K562 (cell line): ENCODE measurements around the gene SORCS2. TPM values are rescaled to one million over a fixed set of nuclear protein-coding genes. Genes with fewer than 3 reads are reported as not detected.

Experiments used
- ATAC-seq: fragments of 200-7000 bp; cut with Tn5 transposase; 3 replicates; pipeline ENCODE4 v1.9.1; 2020; ENCODE audit warnings: moderate library complexity
- BruUV-seq: library from RNA; stranded (reverse); fragments of 400-500 nt; replicated peaks from 2 replicates; lab custom pipeline; 2021; lab: Mats Ljungman, UMichigan
- CTCF ChIA-PET: fragments of 300-600 bp; formaldehyde crosslinking; extraction: SDS; loops from one replicate; lab custom pipeline; 2021; ENCODE audit warnings: low intra/inter-chr PET ratio; lab: Yijun Ruan, JAX
- POLR2A ChIA-PET: fragments of 300-600, 350-650 bp; sonication (Branson Sonifier 250); formaldehyde crosslinking; extraction: SDS; loops from one replicate; lab custom pipeline; 2021; ENCODE audit warnings: antibody characterized with exemption, inconsistent platforms; lab: Yijun Ruan, JAX
- DNase-seq, 4 experiments: peaks; one replicate each; pipeline versions ENCODE4 v3.0.0 to v3.0.0-alpha.2; 2011 to 2018; ENCODE audit warnings: low spot score in 3 of 4, mixed read lengths in 3 of 4; ENCODE audit errors: extremely low read depth in 1 of 4
- FAIRE-seq: peaks from 2 replicates; lab custom pipeline; 2011; peaks lifted over from hg19 to GRCh38; lab: Jason Lieb, UNC
- H2AFZ ChIP-seq: 2 replicates; pipeline ENCODE4 v1.6.0; 2011; ENCODE audit warnings: low read depth, low read length, control low read depth, inconsistent platforms
- H3K27ac ChIP-seq: fragments of 200-600 bp; 3 replicates; pipeline ENCODE4 v1.8.0; 2011; ENCODE audit warnings: low read depth, mild to moderate bottlenecking, control low read depth, inconsistent platforms, low read length, moderate library complexity, mixed read lengths; ENCODE audit errors: extremely low read depth
- H3K27me3 ChIP-seq, 2 experiments: fragments of 300-600 bp in 1 of 2; 2 replicates in 1 of 2; 3 replicates in 1 of 2; pipeline versions ENCODE4 v1.6.0 to v1.8.0; 2011; ENCODE audit warnings: inconsistent platforms in 2 of 2, low read length in 2 of 2, mild to moderate bottlenecking in 1 of 2, mixed read lengths in 1 of 2, moderate library complexity in 1 of 2; ENCODE audit not compliant: control insufficient read depth in 2 of 2, insufficient read depth in 2 of 2
- H3K36me3 ChIP-seq: fragments of 300-600 bp; 3 replicates; pipeline ENCODE4 v1.8.0; 2011; ENCODE audit warnings: mild to moderate bottlenecking, low read length, inconsistent platforms; ENCODE audit not compliant: control insufficient read depth, insufficient read depth
- H3K4me1 ChIP-seq, 2 experiments: fragments of 200-600 bp in 1 of 2; replicated peaks in 1 of 2; 2 replicates in 1 of 2; 3 replicates in 1 of 2; pipeline versions ENCODE4 v1.5.1 to v1.8.0; 2011; ENCODE audit warnings: inconsistent platforms in 2 of 2, low read length in 2 of 2, mild to moderate bottlenecking in 1 of 2, mixed read lengths in 1 of 2, moderate library complexity in 1 of 2; ENCODE audit not compliant: control insufficient read depth in 2 of 2, insufficient read depth in 2 of 2
- H3K4me2 ChIP-seq: 2 replicates; pipeline ENCODE4 v1.6.1; 2011; ENCODE audit warnings: low read length, control low read depth, inconsistent platforms, mixed read lengths; ENCODE audit not compliant: insufficient read depth
- H3K4me3 ChIP-seq: fragments of 200-600 bp; sonication (generic), shearing (Covaris generic); 2 replicates; pipeline ENCODE4 v1.5.1; 2016; ENCODE audit warnings: control low read depth, inconsistent platforms
- H3K79me2 ChIP-seq: fragments of 200-600 bp; 3 replicates; pipeline ENCODE4 v1.8.0; 2011; ENCODE audit warnings: low read length, inconsistent platforms; ENCODE audit not compliant: control insufficient read depth, insufficient read depth
- H3K9ac ChIP-seq, 2 experiments: 2 replicates each; pipeline versions ENCODE4 v1.6.0 to v1.6.1; 2011; ENCODE audit warnings: low read depth in 2 of 2, low read length in 2 of 2, control low read depth in 1 of 2, inconsistent platforms in 1 of 2, mild to moderate bottlenecking in 1 of 2, mixed read lengths in 1 of 2; ENCODE audit not compliant: insufficient read depth in 1 of 2
- H3K9me1 ChIP-seq: one replicate; pipeline ENCODE4 v1.6.0; 2011; ENCODE audit warnings: inconsistent platforms, mild to moderate bottlenecking, low read length, moderate library complexity; ENCODE audit not compliant: control insufficient read depth, insufficient read depth
- H3K9me3 ChIP-seq: replicated peaks from 2 replicates; pipeline ENCODE4 v1.5.1; 2011; ENCODE audit warnings: low read depth, low read length, inconsistent platforms; ENCODE audit not compliant: control insufficient read depth, insufficient read depth
- H4K20me1 ChIP-seq: replicated peaks from 2 replicates; pipeline ENCODE4 v1.6.1; 2011; ENCODE audit warnings: low read length, inconsistent platforms, mixed read lengths; ENCODE audit not compliant: control insufficient read depth, insufficient read depth
- CBX1 ChIP-seq: sonication (generic); IDR thresholded peaks from 2 replicates; pipeline ENCODE4 v1.6.1; 2016; ENCODE audit warnings: antibody characterized with exemption, low read depth, mild to moderate bottlenecking
- DACH1 ChIP-seq: fragments of 450-650 bp; IDR thresholded peaks from 2 replicates; pipeline ENCODE4 v1.6.1; 2018; ENCODE audit not compliant: partially characterized antibody
- E2F4 ChIP-seq: sonication (generic); formaldehyde crosslinking; IDR thresholded peaks from 2 replicates; pipeline ENCODE4 v1.8.0; 2022; ENCODE audit warnings: mild to moderate bottlenecking, low read depth, missing genetic modification reagents
- ELF1 ChIP-seq: fragments of 200-800 bp; sonication (Bioruptor generic); IDR thresholded peaks from 2 replicates; pipeline ENCODE4 v1.6.1; 2016; ENCODE audit warnings: missing genetic modification characterization, missing compliant biosample characterization
- GABPB2 ChIP-seq: fragments of 250-450 bp; sonication (Bioruptor Pico); conservative IDR thresholded peaks from 2 replicates; pipeline ENCODE4 v1.5.1; 2021; ENCODE audit warnings: mild to moderate bottlenecking
- HNRNPL ChIP-seq: fragments of 200-400 bp; formaldehyde crosslinking; IDR thresholded peaks from 2 replicates; pipeline ENCODE4 v1.6.1; 2017; ENCODE audit warnings: low read depth, mild to moderate bottlenecking, low read length
- ILK ChIP-seq: fragments of 450-650 bp; IDR thresholded peaks from 2 replicates; pipeline ENCODE4 v1.6.1; 2016; ENCODE audit warnings: missing genetic modification characterization, low read depth, mild to moderate bottlenecking, missing compliant biosample characterization, moderate library complexity, borderline replicate concordance
- MYNN ChIP-seq, 2 experiments: sonication (generic); formaldehyde crosslinking in 1 of 2; IDR thresholded peaks; 2 replicates each; pipeline versions ENCODE4 v1.5.0 to v1.6.1; 2016 to 2020; ENCODE audit warnings: antibody characterized with exemption in 1 of 2, missing genetic modification reagents in 1 of 2
- NR1H2 ChIP-seq: sonication (generic); formaldehyde crosslinking; IDR thresholded peaks from 2 replicates; pipeline ENCODE4 v1.4.0; 2020; ENCODE audit warnings: mild to moderate bottlenecking, missing genetic modification reagents
- NR3C1 ChIP-seq: sonication (generic); formaldehyde crosslinking; IDR thresholded peaks from 2 replicates; pipeline ENCODE4 v1.8.1; 2022; ENCODE audit warnings: missing genetic modification reagents
- PML ChIP-seq: IDR thresholded peaks from 2 replicates; pipeline ENCODE4 v1.6.1; 2012; ENCODE audit warnings: low read length, inconsistent platforms
- THRB ChIP-seq: fragments of 450-650 bp; formaldehyde crosslinking; conservative IDR thresholded peaks from 2 replicates; pipeline ENCODE4 v1.4.0; 2022; ENCODE audit warnings: mild to moderate bottlenecking, missing genetic modification characterization
- TSC22D4 ChIP-seq: fragments of 450-650 bp; IDR thresholded peaks from 2 replicates; pipeline ENCODE4 v1.6.1; 2016; ENCODE audit warnings: missing genetic modification characterization, missing biosample characterization, control low read depth
- ZNF384 ChIP-seq: IDR thresholded peaks from 2 replicates; pipeline ENCODE4 v1.6.1; 2012; ENCODE audit warnings: low read depth, low read length, improper control_type of control experiment
- ZNF511 ChIP-seq: sonication (generic); formaldehyde crosslinking; IDR thresholded peaks from 2 replicates; pipeline ENCODE4 v1.8.0; 2022; ENCODE audit warnings: mild to moderate bottlenecking, missing genetic modification reagents
- ZNF644 ChIP-seq: fragments of 200-800 bp; sonication (Bioruptor generic); IDR thresholded peaks from 2 replicates; pipeline ENCODE4 v1.6.1; 2016; ENCODE audit warnings: low read depth, missing genetic modification characterization, missing compliant biosample characterization
- ZNF740 ChIP-seq, 3 experiments: fragments of 200-800 bp in 1 of 3; sonication (Bioruptor generic) in 1 of 3; sonication (generic) in 1 of 3; formaldehyde crosslinking in 1 of 3; IDR thresholded peaks; 2 replicates each; pipeline versions ENCODE4 v1.6.1 to v1.8.0; 2016 to 2022; ENCODE audit warnings: mild to moderate bottlenecking in 2 of 3, missing compliant biosample characterization in 2 of 3, missing genetic modification characterization in 2 of 3, missing genetic modification reagents in 1 of 3
- WGBS: fragments of 100-300 bp; shearing (Covaris generic); methylation state at CpG from one replicate; pipeline ENCODE4 v1.1.6; 2016; ENCODE audit warnings: low coverage, mixed read lengths; ENCODE audit not compliant: insufficient coverage; ENCODE audit errors: missing lambda C conversion rate; 5-methylcytosine and 5-hydroxymethylcytosine counted together
- in situ Hi-C: fragments of 300-500 bp; cut with MboI; formaldehyde crosslinking; loops from 4 replicates; pipeline ENCODE4 v1.15.0; 2018; ENCODE audit warnings: inconsistent platforms, mixed read lengths
- intact Hi-C: fragments of 100-400 bp; cut with micrococcal nuclease; formaldehyde crosslinking; loops from 2 replicates; pipeline ENCODE4 v1.14.2; 2022
- polyA plus RNA-seq, 8 experiments: library from polyadenylated mRNA; depleted of rRNA in 4 of 8; stranded (reverse) in 5 of 8; unstranded in 3 of 8; fragments of >200 nt; fragmentation: Nextera tagmentation in 2 of 8; fragmentation: Illumina TruSeq in 1 of 8; extraction: Ambion mirVana in 2 of 8; extraction: Trizol in 1 of 8; gene quantifications; 2 replicates each; pipeline versions ENCODE4 v1.2.1 to v1.2.3, GENCODE V29; 2011 to 2014; ENCODE audit warnings: inconsistent platforms in 1 of 8, missing spikeins in 1 of 8
- total RNA-seq, 7 experiments: library from RNA; depleted of rRNA in 6 of 7; stranded (reverse); fragments of >200 nt in 6 of 7; fragmentation: Illumina TruSeq in 2 of 7; extraction: Trizol in 2 of 7; gene quantifications; 2 replicates each; pipeline versions ENCODE4 v1.2.1 to v1.2.3, GENCODE V29; 2011 to 2021; ENCODE audit warnings: low replicate concordance in 1 of 7

Gene SORCS2
- total and polyA plus RNA-seq, 9 of the 15 experiments (the other 6 are each of a cell fraction or from before 2014, with no cell fraction given), result not detected

- no peak for TF ChIP-seq ZNF740 (CRISPR knock-in tag; IDR thresholded peaks at IDR 0.05)
- no peak for TF ChIP-seq ZNF740 (tag; IDR thresholded peaks at IDR 0.05)
- TF ChIP-seq ELF1 (tag), result no peak
- no peak for TF ChIP-seq MYNN (IDR thresholded peaks at IDR 0.05)
- TF ChIP-seq MYNN (CRISPR knock-in tag; IDR thresholded peaks at IDR 0.05), result no peak
- no peak for TF ChIP-seq HNRNPL
- no peak for TF ChIP-seq ZNF644 (tag)
- TF ChIP-seq, all 486 proteins: peak for 0
These were observed 34.7 kb downstream of the SORCS2 start (continued) for GRCh38 chr4:7227008-7227407.

GRCh38 chr4:7228734-7229133 lies 36.4 kb downstream of the SORCS2 start:
- DNase-seq (no peak), ATAC-seq (no peak), FAIRE-seq (no peak)
- no peaks in the 10 kb centered on the region for H3K9me1 ChIP-seq
- no peaks in the 10 kb centered on the region for H3K9me3 ChIP-seq
- POLR2A ChIA-PET, result no interaction called here
- no peak overlapping the region for H3K4me2 ChIP-seq
- in situ Hi-C loops, result no loop called here
- H3K79me2 ChIP-seq, result no peaks in the 10 kb centered on the region
- H4K20me1 ChIP-seq, result no peaks in the 10 kb centered on the region; the same call in none of the 2 replicates
- H3K27me3 ChIP-seq, result peaks cover 0 to 34% of the 10 kb centered on the region in 2 experiments; a peak in 3 of 5 replicates
- H3K4me3 ChIP-seq, result no peak overlapping the region
- no peak overlapping the region for H2AFZ ChIP-seq
- H3K27ac ChIP-seq, result no peak overlapping the region
- H3K4me1 ChIP-seq, result no peaks in the 10 kb centered on the region
- intact Hi-C loops, result no loop called here
- no peaks in the 10 kb centered on the region for H3K36me3 ChIP-seq
- BruUV-seq, result no TSS peak
- CTCF ChIA-PET, result no interaction called here
- no peak overlapping the region for H3K9ac ChIP-seq
- 0% methylated on average over 11 of the region's 11 CpGs for WGBS
- TF ChIP-seq ZNF511 (CRISPR knock-in tag), result no peak
- TF ChIP-seq DACH1, result no peak
- no peak for TF ChIP-seq NR1H2 (CRISPR knock-in tag)
- no peak for TF ChIP-seq CBX1
- TF ChIP-seq ILK, result no peak
- TF ChIP-seq TSC22D4, result no peak
- TF ChIP-seq GABPB2, result no peak
- TF ChIP-seq PML, result no peak
- TF ChIP-seq NR3C1, result no peak
- no peak for TF ChIP-seq ZNF384
- TF ChIP-seq E2F4, result no peak
- no peak for TF ChIP-seq THRB
